Osteocyte (in vitro differentiated cells): ENCODE results near the gene ABI3. TPM values are rescaled to one million over a fixed set of nuclear protein-coding genes. Genes with fewer than 3 reads are reported as not detected.

ENCODE experiments used
- DNase-seq: peaks from one replicate; pipeline ENCODE4 v3.0.0; 2021; ENCODE audit warnings: mixed read lengths; ENCODE audit not compliant: unreplicated experiment; ENCODE audit errors: extremely low spot score
- H3K27ac Mint-ChIP-seq: one replicate; pipeline ENCODE4 v1.8.0; 2021; ENCODE audit warnings: mild to moderate bottlenecking, mixed read lengths; ENCODE audit not compliant: unreplicated experiment
- H3K27me3 Mint-ChIP-seq: one replicate; pipeline ENCODE4 v1.8.0; 2021; ENCODE audit warnings: mixed read lengths; ENCODE audit not compliant: unreplicated experiment
- H3K36me3 Mint-ChIP-seq: one replicate; pipeline ENCODE4 v1.8.0; 2021; ENCODE audit warnings: mixed read lengths; ENCODE audit not compliant: unreplicated experiment
- H3K4me1 Mint-ChIP-seq: one replicate; pipeline ENCODE4 v1.8.0; 2021; ENCODE audit warnings: mixed read lengths; ENCODE audit not compliant: unreplicated experiment
- H3K4me3 Mint-ChIP-seq: one replicate; pipeline ENCODE4 v1.8.0; 2021; ENCODE audit warnings: mild to moderate bottlenecking, moderate library complexity, mixed read lengths; ENCODE audit not compliant: unreplicated experiment
- H3K9me3 Mint-ChIP-seq: one replicate; pipeline ENCODE4 v1.8.0; 2021; ENCODE audit warnings: mixed read lengths; ENCODE audit not compliant: unreplicated experiment
- total RNA-seq: library from RNA; stranded (reverse); gene quantifications from 2 replicates; pipeline ENCODE4 v1.2.1, GENCODE V29; 2021
- TF ChIP-seq, protein P1 (sequence below): fragments of 200-600 bp; sonication (generic); IDR thresholded peaks from 2 replicates; pipeline ENCODE4 v1.5.0; 2021; ENCODE audit warnings: antibody characterized with exemption, mild to moderate bottlenecking, moderate library complexity

ABI3 gene
- total RNA-seq, 1 donor from 2014 or later = 0.19 TPM

DNA sequence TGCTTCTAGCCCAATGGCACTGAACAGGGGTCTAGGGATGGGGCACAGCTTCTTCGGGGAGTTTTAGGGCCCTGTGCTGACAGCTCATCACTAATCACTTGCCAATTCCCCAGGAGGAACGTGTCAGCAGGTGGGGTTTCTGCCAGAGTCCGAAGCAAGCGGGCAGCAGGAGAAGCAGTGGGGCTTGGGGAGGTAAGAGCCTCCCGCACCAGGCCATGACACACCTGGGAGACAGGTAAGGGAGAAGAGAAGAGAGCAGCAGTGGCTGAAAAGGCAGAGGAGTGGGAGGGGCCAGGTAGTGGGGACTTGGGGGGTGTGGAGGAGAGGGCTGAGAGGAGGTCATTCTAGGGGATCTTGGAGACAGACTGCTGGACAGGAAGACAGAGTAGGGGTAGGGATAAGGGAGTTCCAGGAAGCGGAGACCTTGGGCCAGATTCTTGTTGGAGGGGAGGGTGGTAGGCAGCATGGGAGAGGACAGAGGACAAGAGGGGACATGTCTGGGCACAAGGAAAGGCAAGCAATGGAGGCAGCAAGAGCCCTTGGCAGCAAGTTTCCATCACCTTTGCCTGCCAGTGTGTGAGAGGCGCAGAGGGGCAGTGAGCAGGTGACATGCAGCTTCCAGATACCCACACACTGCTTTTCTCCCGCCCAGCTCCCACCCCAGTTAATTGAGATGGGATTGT is 15.2 kb downstream of the ABI3 start:
- peaks cover 18% of the 10 kb centered on the region for H3K4me1 Mint-ChIP-seq
- DNase-seq = no peak
- TF ChIP-seq, protein P1, sequence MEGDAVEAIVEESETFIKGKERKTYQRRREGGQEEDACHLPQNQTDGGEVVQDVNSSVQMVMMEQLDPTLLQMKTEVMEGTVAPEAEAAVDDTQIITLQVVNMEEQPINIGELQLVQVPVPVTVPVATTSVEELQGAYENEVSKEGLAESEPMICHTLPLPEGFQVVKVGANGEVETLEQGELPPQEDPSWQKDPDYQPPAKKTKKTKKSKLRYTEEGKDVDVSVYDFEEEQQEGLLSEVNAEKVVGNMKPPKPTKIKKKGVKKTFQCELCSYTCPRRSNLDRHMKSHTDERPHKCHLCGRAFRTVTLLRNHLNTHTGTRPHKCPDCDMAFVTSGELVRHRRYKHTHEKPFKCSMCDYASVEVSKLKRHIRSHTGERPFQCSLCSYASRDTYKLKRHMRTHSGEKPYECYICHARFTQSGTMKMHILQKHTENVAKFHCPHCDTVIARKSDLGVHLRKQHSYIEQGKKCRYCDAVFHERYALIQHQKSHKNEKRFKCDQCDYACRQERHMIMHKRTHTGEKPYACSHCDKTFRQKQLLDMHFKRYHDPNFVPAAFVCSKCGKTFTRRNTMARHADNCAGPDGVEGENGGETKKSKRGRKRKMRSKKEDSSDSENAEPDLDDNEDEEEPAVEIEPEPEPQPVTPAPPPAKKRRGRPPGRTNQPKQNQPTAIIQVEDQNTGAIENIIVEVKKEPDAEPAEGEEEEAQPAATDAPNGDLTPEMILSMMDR = no peak
- no peaks in the 10 kb centered on the region for H3K36me3 Mint-ChIP-seq
- H3K27ac Mint-ChIP-seq = no peak overlapping the region
- no peaks in the 10 kb centered on the region for H3K9me3 Mint-ChIP-seq
- peaks cover 66% of the 10 kb centered on the region for H3K27me3 Mint-ChIP-seq
- no peak overlapping the region for H3K4me3 Mint-ChIP-seq

DNA sequence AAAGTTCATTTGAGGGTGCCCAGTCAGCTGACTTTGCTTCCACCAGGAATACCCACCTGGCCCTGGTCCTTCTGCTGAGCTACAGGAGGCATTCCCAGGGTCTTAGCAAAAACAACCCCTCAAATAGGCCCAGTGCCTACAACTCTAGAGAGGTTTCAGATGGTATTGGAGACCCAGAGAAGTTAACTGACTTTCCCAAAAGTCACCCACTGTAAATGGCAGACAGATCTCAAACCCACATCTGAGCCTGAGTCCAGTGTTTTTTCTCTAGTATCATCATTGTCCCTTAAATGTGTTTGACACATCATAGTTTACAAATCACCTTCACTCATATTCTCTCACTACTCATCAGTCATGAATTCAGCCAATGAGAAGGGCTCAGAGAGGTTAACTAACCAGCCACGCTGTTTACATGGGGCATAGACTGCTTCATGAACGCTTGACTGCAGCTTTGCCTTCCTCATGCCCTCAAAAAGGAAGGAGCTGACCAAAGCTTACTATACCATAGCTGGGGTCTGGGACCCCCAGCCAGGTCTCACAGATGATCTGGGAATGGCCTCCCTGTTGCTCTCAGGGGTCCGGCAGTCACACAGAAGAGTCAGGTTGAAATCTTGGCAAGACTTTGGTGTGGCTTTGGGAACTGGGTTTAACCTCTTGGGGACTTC is 16.4 kb downstream of the ABI3 start:
- Mint-ChIP-seq H3K36me3 (no peaks in the 10 kb centered on the region), H3K27me3 (peaks cover 70% of the 10 kb centered on the region), H3K27ac (no peak overlapping the region), H3K9me3 (no peaks in the 10 kb centered on the region), H3K4me3 (no peak overlapping the region), H3K4me1 (peaks cover 21% of the 10 kb centered on the region)
- no peak for DNase-seq
- TF ChIP-seq, protein P1 = no peak

DNA sequence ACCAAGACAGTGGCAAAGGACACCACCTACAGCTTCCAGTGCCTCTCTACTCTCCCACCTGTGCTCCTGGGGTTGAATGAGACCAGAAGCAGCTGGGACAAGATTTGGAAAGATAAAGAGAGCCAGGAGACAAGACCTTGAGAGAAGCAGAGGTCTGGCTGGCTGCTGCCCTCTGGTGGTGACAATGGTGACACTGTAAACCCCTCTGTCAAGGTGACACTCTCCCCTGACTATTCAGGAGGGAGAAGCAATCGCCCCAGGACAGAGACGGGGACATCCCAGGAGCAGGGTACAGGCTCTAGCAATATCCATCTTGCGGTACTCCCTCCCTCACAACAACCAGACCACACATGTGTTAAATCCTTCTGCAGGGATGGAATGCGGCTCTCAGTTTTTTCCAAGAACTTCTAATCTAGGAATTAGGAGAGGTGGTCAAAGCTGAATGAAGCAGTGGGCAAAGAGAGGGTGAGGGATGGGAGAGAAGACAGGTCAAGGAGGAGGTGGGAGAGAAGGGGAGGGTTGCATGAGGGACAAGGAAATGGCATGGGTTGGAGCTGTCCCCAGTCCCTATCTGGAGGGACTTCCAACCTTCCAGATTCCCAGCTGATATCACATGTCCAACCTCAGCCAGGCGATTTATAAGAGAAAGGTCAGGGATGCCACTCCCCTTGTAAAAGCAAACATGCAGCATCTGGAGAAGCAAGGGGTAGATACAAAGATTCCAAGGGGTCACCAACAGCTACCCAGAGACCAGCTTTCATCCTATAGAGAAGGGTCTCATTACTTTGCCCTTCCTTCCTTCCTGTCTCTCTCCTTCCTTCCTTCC is 17.1 kb downstream of the ABI3 start:
- H3K9me3 Mint-ChIP-seq = no peaks in the 10 kb centered on the region
- H3K4me1 Mint-ChIP-seq = peaks cover 21% of the 10 kb centered on the region
- peaks cover 63% of the 10 kb centered on the region for H3K27me3 Mint-ChIP-seq
- DNase-seq = no peak
- H3K36me3 Mint-ChIP-seq = no peaks in the 10 kb centered on the region
- H3K4me3 Mint-ChIP-seq = no peak overlapping the region
- no peak overlapping the region for H3K27ac Mint-ChIP-seq
- TF ChIP-seq, protein P1 = peak; percentile 83

DNA sequence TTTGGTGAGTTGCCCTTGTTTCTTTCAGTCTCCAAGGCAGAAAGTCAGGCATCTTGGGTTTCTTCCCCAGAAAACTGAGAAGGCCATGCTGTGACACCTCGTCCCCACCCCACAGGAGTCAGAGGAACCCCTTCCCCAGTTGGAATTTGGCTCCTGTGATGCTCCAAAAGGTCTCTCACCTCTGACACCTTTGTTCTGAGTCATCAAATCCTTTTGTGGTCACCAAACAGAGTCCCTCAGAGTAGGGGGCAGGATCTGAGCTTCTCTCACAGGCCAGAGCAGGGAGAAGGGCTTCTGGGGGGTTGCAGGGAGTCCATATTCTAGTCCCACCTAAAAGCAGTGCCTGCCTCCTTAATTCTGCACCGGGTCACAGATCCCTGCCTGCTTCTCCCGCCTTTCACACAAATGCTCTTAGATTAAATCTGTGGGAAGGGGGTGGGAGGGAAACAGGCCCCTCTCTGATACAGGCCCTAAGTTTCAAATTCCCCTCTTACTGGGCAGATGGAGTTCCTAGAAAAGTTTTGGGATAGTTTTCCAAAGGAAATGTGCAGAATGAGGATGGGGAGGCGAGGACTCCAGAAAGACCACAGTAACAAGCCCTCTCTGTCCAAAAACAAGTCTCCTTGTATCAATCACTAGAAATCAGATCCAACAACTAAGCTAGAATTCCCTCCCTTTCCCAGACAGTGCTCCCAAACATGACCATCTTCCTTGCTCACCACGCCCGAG is 18.7 kb downstream of the ABI3 start:
- Mint-ChIP-seq H3K27ac (no peak overlapping the region), H3K4me3 (peak overlapping the region; percentile 51), H3K4me1 (peaks cover 10% of the 10 kb centered on the region), H3K9me3 (no peaks in the 10 kb centered on the region), H3K27me3 (peaks cover 50% of the 10 kb centered on the region), H3K36me3 (no peaks in the 10 kb centered on the region)
- TF ChIP-seq, protein P1 = no peak
- no peak for DNase-seq
